Measurements from ENCODE around the gene RGS14.
"Not testable (repeated sequence)": the region's sequence is repeated elsewhere in the genome, so short reads cannot be mapped to it uniquely, and the experiment has no call there.

The RGS14 gene

GRCh38 chr5:177419046-177419445 lies 61.3 kb downstream of the RGS14 start:
- no peak overlapping the region for H3K27ac ChIP-seq (ENCODE audit: low read depth, low read length)

DNA sequence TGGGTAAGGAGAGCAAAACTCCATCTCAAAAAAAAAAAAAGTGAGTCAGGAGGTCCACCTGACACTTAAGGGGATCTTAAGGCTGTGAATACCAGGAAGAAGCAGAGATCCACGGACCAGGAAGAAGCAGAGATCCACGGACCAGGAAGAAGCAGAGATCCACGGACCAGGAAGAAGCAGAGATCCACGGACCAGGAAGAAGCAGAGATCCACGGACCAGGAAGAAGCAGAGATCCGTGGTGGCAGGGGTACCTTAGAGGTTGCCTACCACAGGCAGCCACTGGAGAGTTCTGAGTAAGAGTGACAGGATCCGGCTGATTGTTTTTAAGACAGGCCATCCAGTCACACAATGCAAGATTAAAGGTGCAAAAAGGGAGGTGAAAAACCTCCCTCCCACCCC lies 62.7 kb downstream of the RGS14 start:
- not testable (repeated sequence) for H2AFZ ChIP-seq (ENCODE audit: low read depth, low read length, severe bottlenecking); H3K79me2 ChIP-seq (ENCODE audit: insufficient read depth, low read length); H3K9me2 ChIP-seq (replicated peaks; ENCODE audit: insufficient read depth, low read length); H3F3A ChIP-seq (ENCODE audit: insufficient read depth); H3K4me3 ChIP-seq (ENCODE audit: insufficient read depth, low read length, poor library complexity, severe bottlenecking); H3K9me3 ChIP-seq (ENCODE audit: insufficient read depth, low read length); H3K36me3 ChIP-seq (ENCODE audit: low read length); H3K27ac ChIP-seq (ENCODE audit: low read depth, low read length); H3K4me2 ChIP-seq (ENCODE audit: low read depth, low read length, poor library complexity, severe bottlenecking); H4K20me1 ChIP-seq (ENCODE audit: low read depth, low read length); H3K9ac ChIP-seq (ENCODE audit: low read length); H3K27me3 ChIP-seq (ENCODE audit: low read length)

More at GRCh38 chr5:177419046-177419445, 61.3 kb downstream of the RGS14 start:
- H3K36me3 ChIP-seq (ENCODE audit: low read length) = no peaks in the 10 kb centered on the region
- no peaks in the 10 kb centered on the region for H3K9me2 ChIP-seq (replicated peaks; ENCODE audit: insufficient read depth, low read length)
- H3K79me2 ChIP-seq (ENCODE audit: insufficient read depth, low read length) = no peaks in the 10 kb centered on the region
- H3F3A ChIP-seq (ENCODE audit: insufficient read depth) = no peaks in the 10 kb centered on the region
- no peaks in the 10 kb centered on the region for H3K9me3 ChIP-seq (ENCODE audit: insufficient read depth, low read length)
- no peak overlapping the region for H3K4me2 ChIP-seq (ENCODE audit: low read depth, low read length, poor library complexity, severe bottlenecking)
- H4K20me1 ChIP-seq (ENCODE audit: low read depth, low read length) = no peaks in the 10 kb centered on the region
- no peak for TF ChIP-seq EZH2phosphoT487 (conservative IDR thresholded peaks at IDR 0.05; ENCODE audit: low read length)
- H3K27me3 ChIP-seq (ENCODE audit: low read length) = no peaks in the 10 kb centered on the region
- H2AFZ ChIP-seq (ENCODE audit: low read depth, low read length, severe bottlenecking) = no peak overlapping the region
- H3K4me3 ChIP-seq (ENCODE audit: insufficient read depth, low read length, poor library complexity, severe bottlenecking) = no peak overlapping the region
- no peak overlapping the region for H3K9ac ChIP-seq (ENCODE audit: low read length)

- Histone ChIP-seq H4K20me1 (ENCODE audit: low read depth, low read length) (no peaks in the 10 kb centered on the region), H3K4me2 (ENCODE audit: low read depth, low read length, poor library complexity, severe bottlenecking) (no peak overlapping the region), H3K36me3 (ENCODE audit: low read length) (no peaks in the 10 kb centered on the region), H3K4me3 (ENCODE audit: insufficient read depth, low read length, poor library complexity, severe bottlenecking) (no peak overlapping the region), H3K9me3 (ENCODE audit: insufficient read depth, low read length) (no peaks in the 10 kb centered on the region), H3K27ac (ENCODE audit: low read depth, low read length) (no peak overlapping the region), H3K9me2 (replicated peaks; ENCODE audit: insufficient read depth, low read length) (no peaks in the 10 kb centered on the region), H3K9ac (ENCODE audit: low read length) (no peak overlapping the region), H3K27me3 (ENCODE audit: low read length) (no peaks in the 10 kb centered on the region), H2AFZ (ENCODE audit: low read depth, low read length, severe bottlenecking) (no peak overlapping the region), H3K79me2 (ENCODE audit: insufficient read depth, low read length) (no peaks in the 10 kb centered on the region), H3F3A (ENCODE audit: insufficient read depth) (no peaks in the 10 kb centered on the region)
- no peak for TF ChIP-seq CTCF (IDR thresholded peaks at IDR 0.05; ENCODE audit: insufficient read depth, low read length, poor library complexity, severe bottlenecking)
- TF ChIP-seq EZH2phosphoT487 (conservative IDR thresholded peaks at IDR 0.05; ENCODE audit: low read length) = no peak
These were observed 63.5 kb downstream of the RGS14 start for GRCh38 chr5:177421062-177421798.
